Glutamatergic neuron (in vitro differentiated cells): Measurements from ENCODE around the gene PAPOLA. TPM values are rescaled to one million over a fixed set of nuclear protein-coding genes. Genes with fewer than 3 reads are reported as not detected.

Experiments
- DNase-seq: peaks from one replicate; pipeline ENCODE4 v3.0.0; 2022
- H3K27ac Mint-ChIP-seq: one replicate; pipeline ENCODE4 v1.8.0; 2020; ENCODE audit warnings: mild to moderate bottlenecking, mixed read lengths, inconsistent platforms; ENCODE audit not compliant: unreplicated experiment
- H3K27me3 Mint-ChIP-seq: one replicate; pipeline ENCODE4 v1.8.0; 2020; ENCODE audit warnings: mild to moderate bottlenecking, moderate library complexity, mixed read lengths, inconsistent platforms; ENCODE audit not compliant: unreplicated experiment
- H3K36me3 Mint-ChIP-seq: one replicate; pipeline ENCODE4 v1.8.0; 2020; ENCODE audit warnings: mild to moderate bottlenecking, mixed read lengths, inconsistent platforms; ENCODE audit not compliant: unreplicated experiment
- H3K4me1 Mint-ChIP-seq: one replicate; pipeline ENCODE4 v1.8.0; 2020; ENCODE audit warnings: mild to moderate bottlenecking, low read depth, mixed read lengths, inconsistent platforms; ENCODE audit not compliant: unreplicated experiment
- H3K4me3 Mint-ChIP-seq: one replicate; pipeline ENCODE4 v1.8.0; 2020; ENCODE audit warnings: mild to moderate bottlenecking, mixed read lengths, inconsistent platforms; ENCODE audit not compliant: unreplicated experiment
- H3K9me3 Mint-ChIP-seq: one replicate; pipeline ENCODE4 v1.8.0; 2020; ENCODE audit warnings: mild to moderate bottlenecking, moderate library complexity, mixed read lengths, inconsistent platforms; ENCODE audit not compliant: unreplicated experiment
- total RNA-seq: library from RNA; stranded (reverse); fragmentation: NEBNext Ultra II Directional; extraction: Animal tissue kit (Norgen Biotek cat#: 25700); gene quantifications from one replicate; pipeline ENCODE4 v1.2.1, GENCODE V29; 2021; ENCODE audit not compliant: unreplicated experiment
- TF ChIP-seq, protein P1 (sequence below): fragments of 200-600 bp; sonication (generic); IDR thresholded peaks from one replicate; pipeline ENCODE4 v1.5.0; 2021; ENCODE audit not compliant: partially characterized antibody, unreplicated experiment

PAPOLA gene
- total RNA-seq, 1 donor from 2014 or later, result 169 TPM

DNA sequence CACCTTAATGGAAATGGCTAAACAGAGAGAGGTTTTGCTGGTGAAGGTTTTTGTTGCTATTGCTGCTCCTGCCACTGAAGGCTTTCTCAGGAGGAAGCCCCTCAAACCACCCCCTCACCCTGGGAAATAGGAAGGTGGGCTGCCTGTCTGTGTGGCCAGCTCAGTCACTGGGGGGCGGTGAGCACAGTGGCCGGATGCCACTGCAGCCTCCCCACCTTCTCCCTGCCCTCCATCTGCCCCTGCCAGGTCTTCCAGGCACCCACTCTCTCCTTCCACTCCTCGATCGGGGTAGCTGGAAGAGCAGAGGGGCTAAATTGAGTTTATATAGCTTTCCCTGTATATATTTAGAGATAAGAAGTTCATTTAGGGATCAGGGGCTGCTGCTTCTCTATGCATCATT lies 80.8 kb downstream of the PAPOLA start:
- Mint-ChIP-seq H3K27me3 (peaks cover 6% of the 10 kb centered on the region), H3K27ac (no peak overlapping the region), H3K9me3 (peaks cover 3% of the 10 kb centered on the region), H3K4me3 (no peak overlapping the region), H3K36me3 (no peaks in the 10 kb centered on the region), H3K4me1 (peaks cover 39% of the 10 kb centered on the region)
- no peak for DNase-seq
- TF ChIP-seq, protein P1, sequence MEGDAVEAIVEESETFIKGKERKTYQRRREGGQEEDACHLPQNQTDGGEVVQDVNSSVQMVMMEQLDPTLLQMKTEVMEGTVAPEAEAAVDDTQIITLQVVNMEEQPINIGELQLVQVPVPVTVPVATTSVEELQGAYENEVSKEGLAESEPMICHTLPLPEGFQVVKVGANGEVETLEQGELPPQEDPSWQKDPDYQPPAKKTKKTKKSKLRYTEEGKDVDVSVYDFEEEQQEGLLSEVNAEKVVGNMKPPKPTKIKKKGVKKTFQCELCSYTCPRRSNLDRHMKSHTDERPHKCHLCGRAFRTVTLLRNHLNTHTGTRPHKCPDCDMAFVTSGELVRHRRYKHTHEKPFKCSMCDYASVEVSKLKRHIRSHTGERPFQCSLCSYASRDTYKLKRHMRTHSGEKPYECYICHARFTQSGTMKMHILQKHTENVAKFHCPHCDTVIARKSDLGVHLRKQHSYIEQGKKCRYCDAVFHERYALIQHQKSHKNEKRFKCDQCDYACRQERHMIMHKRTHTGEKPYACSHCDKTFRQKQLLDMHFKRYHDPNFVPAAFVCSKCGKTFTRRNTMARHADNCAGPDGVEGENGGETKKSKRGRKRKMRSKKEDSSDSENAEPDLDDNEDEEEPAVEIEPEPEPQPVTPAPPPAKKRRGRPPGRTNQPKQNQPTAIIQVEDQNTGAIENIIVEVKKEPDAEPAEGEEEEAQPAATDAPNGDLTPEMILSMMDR, result no peak

DNA sequence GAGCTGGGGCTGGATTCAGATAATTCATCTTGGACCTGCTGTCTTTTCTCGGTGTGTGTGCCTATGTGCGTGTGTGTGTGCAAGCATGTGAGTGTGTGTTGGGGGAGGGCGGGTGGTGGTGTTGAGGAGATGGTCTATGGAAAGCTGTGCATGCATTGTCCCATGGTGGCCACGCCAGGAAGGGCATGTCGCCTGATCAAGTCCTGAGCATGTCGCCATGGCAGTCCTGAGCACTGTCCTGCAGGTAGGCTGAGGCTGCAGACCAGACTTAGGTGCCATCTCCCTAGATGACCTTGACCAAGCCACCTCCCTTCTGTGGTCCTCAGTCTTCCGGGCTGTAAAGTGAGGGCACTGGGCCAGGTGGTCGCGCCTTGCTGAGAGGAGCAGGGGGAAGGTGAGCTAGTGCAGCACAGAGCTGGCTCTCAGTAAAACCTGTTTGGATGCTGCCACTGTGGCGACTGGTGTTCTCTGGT lies 81.4 kb downstream of the PAPOLA start:
- peaks cover 43% of the 10 kb centered on the region for H3K4me1 Mint-ChIP-seq
- no peak overlapping the region for H3K4me3 Mint-ChIP-seq
- H3K27ac Mint-ChIP-seq, result no peak overlapping the region
- peaks cover 3% of the 10 kb centered on the region for H3K9me3 Mint-ChIP-seq
- no peaks in the 10 kb centered on the region for H3K36me3 Mint-ChIP-seq
- TF ChIP-seq, protein P1, result no peak
- peaks cover 7% of the 10 kb centered on the region for H3K27me3 Mint-ChIP-seq
- no peak for DNase-seq

DNA sequence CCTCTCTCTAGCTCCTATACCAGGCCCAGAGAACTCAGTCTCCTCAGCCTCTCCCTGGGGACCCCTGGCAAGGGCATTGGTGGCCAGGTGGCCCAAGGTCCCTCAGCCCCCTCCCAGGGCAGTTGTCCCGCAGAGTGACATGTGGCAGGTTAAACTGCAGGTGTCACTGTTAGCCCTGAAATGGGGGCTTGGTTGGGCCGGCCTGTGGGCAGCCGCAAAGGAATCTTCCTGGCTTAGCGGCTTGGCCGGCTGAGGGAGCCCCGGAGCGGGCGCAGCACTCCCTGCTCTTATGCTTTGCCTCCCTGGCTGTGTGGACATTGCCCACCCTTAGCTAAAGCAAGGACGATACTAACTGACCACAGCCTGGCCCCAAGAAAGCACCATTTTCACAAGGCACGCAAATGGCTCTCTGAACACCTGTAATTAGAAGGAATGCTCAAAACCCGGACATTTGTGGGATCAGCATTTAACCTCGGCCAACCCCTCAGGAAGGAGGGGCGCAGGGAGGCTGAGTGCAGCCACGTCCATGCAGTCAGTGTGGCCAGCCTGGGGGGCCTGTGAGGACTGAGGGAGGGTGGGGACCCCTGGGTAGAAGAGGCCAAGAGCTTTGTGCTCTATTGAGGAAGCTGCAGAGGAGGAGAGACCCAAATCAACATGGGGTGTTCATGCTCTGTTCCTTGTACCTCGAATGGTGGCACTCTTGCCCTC lies 82.2 kb downstream of the PAPOLA start:
- Mint-ChIP-seq H3K4me3 (peak overlapping the region; percentile 20), H3K27me3 (peaks cover 8% of the 10 kb centered on the region), H3K4me1 (peaks cover 51% of the 10 kb centered on the region), H3K36me3 (no peaks in the 10 kb centered on the region), H3K9me3 (peaks cover 4% of the 10 kb centered on the region), H3K27ac (no peak overlapping the region)
- DNase-seq, result peak; percentile 84
- TF ChIP-seq, protein P1, result peak; percentile 70

DNA sequence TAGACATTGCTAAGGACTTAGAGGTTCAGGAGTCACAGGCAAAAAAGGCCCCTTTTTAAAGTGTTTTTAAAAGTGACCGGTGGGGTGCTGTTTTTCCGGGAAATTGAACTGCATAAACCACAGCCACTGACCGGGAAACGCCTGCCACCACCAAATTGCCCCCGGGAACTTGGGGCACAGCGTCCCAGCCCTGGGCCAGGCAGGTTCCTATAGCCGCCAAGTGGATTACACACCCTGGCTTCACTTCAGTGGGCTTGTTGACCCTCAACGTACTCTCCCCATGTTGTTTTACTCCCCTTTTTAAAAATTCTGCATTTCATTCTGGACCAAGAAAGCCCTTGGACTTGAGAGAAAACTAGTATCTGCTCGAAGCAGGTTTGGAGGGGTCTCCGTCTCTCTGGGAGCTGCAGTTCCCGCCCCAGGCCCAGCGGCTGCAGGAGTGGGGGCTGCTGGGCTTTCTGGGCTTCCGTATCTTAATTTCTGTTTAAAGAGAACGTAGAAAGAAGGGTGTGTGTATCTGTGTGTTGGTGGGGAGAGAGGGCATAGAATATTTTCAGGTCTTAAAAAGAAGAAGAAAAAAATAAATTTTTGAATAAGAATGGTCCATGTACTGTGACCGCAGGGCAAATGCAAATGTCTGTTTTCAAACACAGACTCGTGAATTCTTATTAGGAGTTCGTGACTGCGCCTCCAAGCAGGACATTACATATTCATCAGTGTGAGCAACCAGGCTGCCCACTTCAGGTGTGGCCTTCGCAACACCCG lies 82.9 kb downstream of the PAPOLA start:
- H3K27ac Mint-ChIP-seq, result no peak overlapping the region
- no peak overlapping the region for H3K4me3 Mint-ChIP-seq
- peaks cover 8% of the 10 kb centered on the region for H3K27me3 Mint-ChIP-seq
- H3K36me3 Mint-ChIP-seq, result no peaks in the 10 kb centered on the region
- TF ChIP-seq, protein P1, result no peak
- H3K9me3 Mint-ChIP-seq, result peaks cover 6% of the 10 kb centered on the region
- H3K4me1 Mint-ChIP-seq, result peaks cover 58% of the 10 kb centered on the region
- DNase-seq, result no peak

DNA sequence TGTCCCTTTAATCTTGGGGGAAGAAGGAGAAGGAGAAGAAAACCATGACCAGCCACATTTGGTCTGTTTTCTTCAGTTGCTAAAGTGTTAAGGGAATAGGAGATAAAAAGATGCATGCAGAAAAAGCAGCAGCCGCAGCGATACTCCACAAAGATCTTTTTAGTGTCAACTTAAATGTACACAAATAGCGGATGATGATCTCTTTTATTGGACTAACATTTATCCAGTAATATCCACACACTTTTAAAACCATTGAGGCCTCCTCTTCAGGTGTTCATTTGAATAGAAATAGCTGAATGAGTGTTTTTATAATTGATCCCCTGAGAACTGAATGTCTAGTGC lies 83.5 kb downstream of the PAPOLA start:
- Mint-ChIP-seq H3K9me3 (peaks cover 6% of the 10 kb centered on the region), H3K27ac (peak overlapping the region; percentile 26), H3K36me3 (no peaks in the 10 kb centered on the region), H3K4me3 (peak overlapping the region; percentile 30), H3K4me1 (peaks cover 58% of the 10 kb centered on the region), H3K27me3 (peaks cover 6% of the 10 kb centered on the region)
- DNase-seq, result no peak
- TF ChIP-seq, protein P1, result no peak
